ENCODE measurements around the gene SLC6A13. TPM values are rescaled to one million over a fixed set of nuclear protein-coding genes. Genes with fewer than 3 reads are reported as not detected.

Gene SLC6A13
- total and polyA plus RNA-seq, 2 of the 13 experiments (the other 11 are each of a cell fraction or from before 2014, with no cell fraction given), result 0.05 to 0.15 TPM

DNA sequence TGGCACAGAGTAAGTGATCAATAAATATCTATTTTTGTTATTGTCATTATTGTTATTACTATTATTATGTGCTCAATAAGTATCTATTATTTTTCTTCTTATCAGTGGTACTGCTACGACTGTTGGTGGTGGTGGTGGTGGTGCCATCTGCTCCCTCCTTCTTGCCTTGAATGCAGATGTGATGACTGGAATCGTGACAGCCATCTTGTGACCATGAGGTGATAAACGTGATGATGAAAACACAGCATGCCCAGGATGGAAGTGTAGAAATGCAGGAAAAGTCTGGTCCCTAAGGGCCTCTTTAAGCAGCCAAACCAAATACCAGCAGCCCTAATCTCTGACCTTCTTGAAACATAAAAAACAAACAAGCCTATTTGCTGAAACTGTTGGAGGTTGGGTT is 71.1 kb downstream of the SLC6A13 start (continued):
- TF ChIP-seq EEA1 (CRISPR knock-in tag; IDR thresholded peaks at IDR 0.05; ENCODE audit: borderline replicate concordance) (no peak), PPARG (CRISPR knock-in tag; conservative IDR thresholded peaks at IDR 0.05) (no peak), NFE2L1 (CRISPR knock-in tag; IDR thresholded peaks at IDR 0.05; ENCODE audit: borderline replicate concordance) (no peak), CEBPB (IDR thresholded peaks at IDR 0.05; ENCODE audit: borderline replicate concordance, low read depth, low read length) (no peak)
- TF ChIP-seq, protein P1, sequence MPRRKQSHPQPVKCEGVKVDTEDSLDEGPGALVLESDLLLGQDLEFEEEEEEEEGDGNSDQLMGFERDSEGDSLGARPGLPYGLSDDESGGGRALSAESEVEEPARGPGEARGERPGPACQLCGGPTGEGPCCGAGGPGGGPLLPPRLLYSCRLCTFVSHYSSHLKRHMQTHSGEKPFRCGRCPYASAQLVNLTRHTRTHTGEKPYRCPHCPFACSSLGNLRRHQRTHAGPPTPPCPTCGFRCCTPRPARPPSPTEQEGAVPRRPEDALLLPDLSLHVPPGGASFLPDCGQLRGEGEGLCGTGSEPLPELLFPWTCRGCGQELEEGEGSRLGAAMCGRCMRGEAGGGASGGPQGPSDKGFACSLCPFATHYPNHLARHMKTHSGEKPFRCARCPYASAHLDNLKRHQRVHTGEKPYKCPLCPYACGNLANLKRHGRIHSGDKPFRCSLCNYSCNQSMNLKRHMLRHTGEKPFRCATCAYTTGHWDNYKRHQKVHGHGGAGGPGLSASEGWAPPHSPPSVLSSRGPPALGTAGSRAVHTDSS (CRISPR knock-in tag; conservative IDR thresholded peaks at IDR 0.05), result no peak
- TF ChIP-seq, protein P2, sequence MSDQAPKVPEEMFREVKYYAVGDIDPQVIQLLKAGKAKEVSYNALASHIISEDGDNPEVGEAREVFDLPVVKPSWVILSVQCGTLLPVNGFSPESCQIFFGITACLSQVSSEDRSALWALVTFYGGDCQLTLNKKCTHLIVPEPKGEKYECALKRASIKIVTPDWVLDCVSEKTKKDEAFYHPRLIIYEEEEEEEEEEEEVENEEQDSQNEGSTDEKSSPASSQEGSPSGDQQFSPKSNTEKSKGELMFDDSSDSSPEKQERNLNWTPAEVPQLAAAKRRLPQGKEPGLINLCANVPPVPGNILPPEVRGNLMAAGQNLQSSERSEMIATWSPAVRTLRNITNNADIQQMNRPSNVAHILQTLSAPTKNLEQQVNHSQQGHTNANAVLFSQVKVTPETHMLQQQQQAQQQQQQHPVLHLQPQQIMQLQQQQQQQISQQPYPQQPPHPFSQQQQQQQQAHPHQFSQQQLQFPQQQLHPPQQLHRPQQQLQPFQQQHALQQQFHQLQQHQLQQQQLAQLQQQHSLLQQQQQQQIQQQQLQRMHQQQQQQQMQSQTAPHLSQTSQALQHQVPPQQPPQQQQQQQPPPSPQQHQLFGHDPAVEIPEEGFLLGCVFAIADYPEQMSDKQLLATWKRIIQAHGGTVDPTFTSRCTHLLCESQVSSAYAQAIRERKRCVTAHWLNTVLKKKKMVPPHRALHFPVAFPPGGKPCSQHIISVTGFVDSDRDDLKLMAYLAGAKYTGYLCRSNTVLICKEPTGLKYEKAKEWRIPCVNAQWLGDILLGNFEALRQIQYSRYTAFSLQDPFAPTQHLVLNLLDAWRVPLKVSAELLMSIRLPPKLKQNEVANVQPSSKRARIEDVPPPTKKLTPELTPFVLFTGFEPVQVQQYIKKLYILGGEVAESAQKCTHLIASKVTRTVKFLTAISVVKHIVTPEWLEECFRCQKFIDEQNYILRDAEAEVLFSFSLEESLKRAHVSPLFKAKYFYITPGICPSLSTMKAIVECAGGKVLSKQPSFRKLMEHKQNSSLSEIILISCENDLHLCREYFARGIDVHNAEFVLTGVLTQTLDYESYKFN (CRISPR knock-in tag; conservative IDR thresholded peaks at IDR 0.05), result no peak

DNA sequence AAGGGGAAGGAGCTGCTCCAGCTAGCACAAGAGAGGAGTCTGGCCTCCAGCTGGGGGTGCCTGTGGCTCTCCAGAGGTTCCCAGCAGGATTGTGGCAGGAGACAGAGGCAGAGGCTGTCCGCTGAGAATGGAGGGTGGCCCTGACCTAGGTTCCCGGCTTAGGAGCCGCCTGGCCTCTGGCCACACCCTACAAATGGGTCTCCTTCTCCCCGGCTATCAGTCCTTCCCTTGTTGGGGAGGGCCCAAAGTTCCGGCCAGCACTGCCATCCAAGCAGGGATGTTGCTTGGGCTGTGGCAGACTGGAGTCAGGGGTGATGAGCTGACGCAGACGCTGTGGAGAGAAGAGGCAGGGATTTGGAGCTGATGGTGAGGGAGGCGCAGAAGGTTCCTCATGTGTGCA is 71.8 kb downstream of the SLC6A13 start:
- Histone ChIP-seq H2AFZ (ENCODE audit: low read length) (no peak overlapping the region), H3K4me3 (replicated peaks in 1 of 3; ENCODE audit: insufficient read depth in 1 of 3, low read depth in 2 of 3, low read length in 3 of 3) (no peak overlapping the region), H3K27ac (ENCODE audit: extremely low read length, insufficient read depth, low read length) (no peak overlapping the region), H3K79me2 (ENCODE audit: insufficient read depth, low read length) (no peaks in the 10 kb centered on the region), H3K4me1 (ENCODE audit: insufficient read depth, low read length) (peaks cover 6% of the 10 kb centered on the region; the same call in 1 of the 2 replicates), H3K9ac (ENCODE audit: insufficient read depth, low read depth, low read length) (no peak overlapping the region), H3K9me3 (ENCODE audit: low read length) (no peaks in the 10 kb centered on the region), H3K27me3 (ENCODE audit: control insufficient read depth in 1 of 2, insufficient read depth in 2 of 2, low read length in 2 of 2) (peaks cover 2 to 3% of the 10 kb centered on the region in 2 experiments; a peak in 3 of 5 replicates), H4K20me1 (ENCODE audit: insufficient read depth, low read length) (no peaks in the 10 kb centered on the region), H3K36me3 (replicated peaks in 1 of 2; ENCODE audit: control insufficient read depth in 1 of 2, insufficient read depth in 2 of 2, low read length in 2 of 2) (no peaks in the 10 kb centered on the region), H3K4me2 (ENCODE audit: low read depth, low read length) (no peak overlapping the region)
- in situ Hi-C loops (cut with HindIII; ENCODE audit: extremely low pct_ligation_motif_present, low pct_unique_long_range_greater_than_20kb), result no loop called here
- TF ChIP-seq KLF16 (CRISPR knock-in tag; IDR thresholded peaks at IDR 0.05) (no peak), AGO2 (optimal IDR thresholded peaks at IDR 0.05; ENCODE audit: low read depth, low read length) (peak; percentile 26)
- DNase-seq (ENCODE audit: low spot score), result no peak
- intact Hi-C loops (cut with micrococcal nuclease; ENCODE audit: unreplicated experiment), result no loop called here
- CTCF ChIA-PET (ENCODE audit: low intra/inter-chr PET ratio, low total read pairs), result no interaction called here
- FAIRE-seq, result no peak
- no TSS peak for BruUV-seq (replicated peaks)
- POLR2A ChIA-PET, result interaction anchor here (1.0 kb wide), 1 partner anchor 19 kb away, joined by 4 read pairs; no protein-coding TSS in a partner anchor
- ATAC-seq, result no peak
- WGBS (ENCODE audit: low lambda C conversion rate), result 92% methylated on average over 6 of the region's 8 CpGs
